Upper lobe of left lung (tissue), 4 donors: ENCODE data around the gene HAUS5.

Source experiments
- EP300 ChIP-seq, 4 donors: sonication (generic); formaldehyde crosslinking; IDR thresholded peaks; one replicate each; pipeline ENCODE4 v1.5.1; 2017; ENCODE audit warnings: antibody characterized with exemption in 4 of 4, control low read depth in 2 of 4
- POLR2A ChIP-seq, 4 donors: fragments of 450-650 bp; IDR thresholded peaks; one replicate each; pipeline ENCODE4 v1.5.1; 2016 to 2017; ENCODE audit warnings: antibody characterized with exemption in 4 of 4, mild to moderate bottlenecking in 2 of 4
- POLR2AphosphoS5 ChIP-seq, 2 donors: sonication (generic); formaldehyde crosslinking; IDR thresholded peaks; one replicate each; pipeline ENCODE4 v1.5.1; 2017; ENCODE audit warnings: antibody characterized with exemption in 2 of 2
- TF ChIP-seq, protein P1 (sequence below), 6 experiments: fragments of 450-650 bp in 4 of 6; fragments of 200-600 bp in 2 of 6; sonication (generic) in 2 of 6; IDR thresholded peaks; one replicate each; pipeline ENCODE4 v1.5.1; 2016 to 2019; ENCODE audit warnings: antibody characterized with exemption in 6 of 6

DNA sequence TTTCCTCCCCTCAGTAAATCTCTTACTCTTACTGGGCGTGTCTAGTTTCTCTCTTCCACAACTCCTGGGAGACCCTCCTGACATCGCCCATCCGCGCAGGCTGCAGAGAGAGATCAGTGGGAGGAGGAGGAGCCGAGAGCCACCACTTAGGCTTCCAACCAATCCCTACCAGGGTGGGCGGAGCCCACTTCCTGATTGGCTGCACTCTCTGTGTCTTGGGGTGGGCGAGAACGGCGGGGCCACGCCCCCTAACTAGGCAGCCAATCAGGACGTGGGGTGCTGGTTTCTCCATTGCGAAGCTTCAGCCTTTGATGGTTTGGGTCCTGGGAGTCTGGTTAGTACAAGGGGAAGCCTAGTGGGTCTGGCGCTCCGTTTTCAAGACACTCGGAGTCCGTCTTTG is 26.7 kb upstream of the HAUS5 start, which contains the start of gene PMIS2:
- TF ChIP-seq, protein P1, sequence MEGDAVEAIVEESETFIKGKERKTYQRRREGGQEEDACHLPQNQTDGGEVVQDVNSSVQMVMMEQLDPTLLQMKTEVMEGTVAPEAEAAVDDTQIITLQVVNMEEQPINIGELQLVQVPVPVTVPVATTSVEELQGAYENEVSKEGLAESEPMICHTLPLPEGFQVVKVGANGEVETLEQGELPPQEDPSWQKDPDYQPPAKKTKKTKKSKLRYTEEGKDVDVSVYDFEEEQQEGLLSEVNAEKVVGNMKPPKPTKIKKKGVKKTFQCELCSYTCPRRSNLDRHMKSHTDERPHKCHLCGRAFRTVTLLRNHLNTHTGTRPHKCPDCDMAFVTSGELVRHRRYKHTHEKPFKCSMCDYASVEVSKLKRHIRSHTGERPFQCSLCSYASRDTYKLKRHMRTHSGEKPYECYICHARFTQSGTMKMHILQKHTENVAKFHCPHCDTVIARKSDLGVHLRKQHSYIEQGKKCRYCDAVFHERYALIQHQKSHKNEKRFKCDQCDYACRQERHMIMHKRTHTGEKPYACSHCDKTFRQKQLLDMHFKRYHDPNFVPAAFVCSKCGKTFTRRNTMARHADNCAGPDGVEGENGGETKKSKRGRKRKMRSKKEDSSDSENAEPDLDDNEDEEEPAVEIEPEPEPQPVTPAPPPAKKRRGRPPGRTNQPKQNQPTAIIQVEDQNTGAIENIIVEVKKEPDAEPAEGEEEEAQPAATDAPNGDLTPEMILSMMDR (IDR thresholded peaks at IDR 0.05): no peak
- TF ChIP-seq EP300 (IDR thresholded peaks at IDR 0.05): no peak
- TF ChIP-seq POLR2A (IDR thresholded peaks at IDR 0.05): no peak
- TF ChIP-seq POLR2AphosphoS5 (IDR thresholded peaks at IDR 0.05): no peak
